ENCODE results near the gene ZNF438.

Gene ZNF438

GRCh38 chr10:30853066-30853465 is 178.6 kb downstream of the ZNF438 start:
- TF ChIP-seq TEAD4 (IDR thresholded peaks at IDR 0.05): no peak
- TF ChIP-seq EP300 (IDR thresholded peaks at IDR 0.05; ENCODE audit: borderline replicate concordance): no peak
- TF ChIP-seq, protein P1, sequence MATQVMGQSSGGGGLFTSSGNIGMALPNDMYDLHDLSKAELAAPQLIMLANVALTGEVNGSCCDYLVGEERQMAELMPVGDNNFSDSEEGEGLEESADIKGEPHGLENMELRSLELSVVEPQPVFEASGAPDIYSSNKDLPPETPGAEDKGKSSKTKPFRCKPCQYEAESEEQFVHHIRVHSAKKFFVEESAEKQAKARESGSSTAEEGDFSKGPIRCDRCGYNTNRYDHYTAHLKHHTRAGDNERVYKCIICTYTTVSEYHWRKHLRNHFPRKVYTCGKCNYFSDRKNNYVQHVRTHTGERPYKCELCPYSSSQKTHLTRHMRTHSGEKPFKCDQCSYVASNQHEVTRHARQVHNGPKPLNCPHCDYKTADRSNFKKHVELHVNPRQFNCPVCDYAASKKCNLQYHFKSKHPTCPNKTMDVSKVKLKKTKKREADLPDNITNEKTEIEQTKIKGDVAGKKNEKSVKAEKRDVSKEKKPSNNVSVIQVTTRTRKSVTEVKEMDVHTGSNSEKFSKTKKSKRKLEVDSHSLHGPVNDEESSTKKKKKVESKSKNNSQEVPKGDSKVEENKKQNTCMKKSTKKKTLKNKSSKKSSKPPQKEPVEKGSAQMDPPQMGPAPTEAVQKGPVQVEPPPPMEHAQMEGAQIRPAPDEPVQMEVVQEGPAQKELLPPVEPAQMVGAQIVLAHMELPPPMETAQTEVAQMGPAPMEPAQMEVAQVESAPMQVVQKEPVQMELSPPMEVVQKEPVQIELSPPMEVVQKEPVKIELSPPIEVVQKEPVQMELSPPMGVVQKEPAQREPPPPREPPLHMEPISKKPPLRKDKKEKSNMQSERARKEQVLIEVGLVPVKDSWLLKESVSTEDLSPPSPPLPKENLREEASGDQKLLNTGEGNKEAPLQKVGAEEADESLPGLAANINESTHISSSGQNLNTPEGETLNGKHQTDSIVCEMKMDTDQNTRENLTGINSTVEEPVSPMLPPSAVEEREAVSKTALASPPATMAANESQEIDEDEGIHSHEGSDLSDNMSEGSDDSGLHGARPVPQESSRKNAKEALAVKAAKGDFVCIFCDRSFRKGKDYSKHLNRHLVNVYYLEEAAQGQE (IDR thresholded peaks at IDR 0.05; ENCODE audit: low read depth): no peak
- TF ChIP-seq MAX (IDR thresholded peaks at IDR 0.05): no peak
- no peak for TF ChIP-seq ZBTB7A (IDR thresholded peaks at IDR 0.05; ENCODE audit: low read depth)
- TF ChIP-seq FOXM1 (IDR thresholded peaks at IDR 0.05; ENCODE audit: borderline replicate concordance, low read depth): no peak
- TF ChIP-seq NFIC (IDR thresholded peaks at IDR 0.05): no peak
- no peak for TF ChIP-seq RAD21 (IDR thresholded peaks at IDR 0.05; ENCODE audit: low read depth)
- no peak for TF ChIP-seq CREB1 (IDR thresholded peaks at IDR 0.05; ENCODE audit: low read depth)
- no peak for TF ChIP-seq YY1 (IDR thresholded peaks at IDR 0.05; ENCODE audit: low read depth)
- TF ChIP-seq EGR1 (IDR thresholded peaks at IDR 0.05): no peak
- TF ChIP-seq CEBPB (IDR thresholded peaks at IDR 0.05): no peak

- no peak for TF ChIP-seq MAX (IDR thresholded peaks at IDR 0.05)
- no peak for TF ChIP-seq CEBPB (IDR thresholded peaks at IDR 0.05)
- TF ChIP-seq NFIC (IDR thresholded peaks at IDR 0.05): no peak
- no peak for TF ChIP-seq ZBTB7A (IDR thresholded peaks at IDR 0.05; ENCODE audit: low read depth)
- no peak for TF ChIP-seq TAF1 (IDR thresholded peaks at IDR 0.05; ENCODE audit: low read depth)
- TF ChIP-seq EP300 (IDR thresholded peaks at IDR 0.05; ENCODE audit: borderline replicate concordance): no peak
- TF ChIP-seq YY1 (IDR thresholded peaks at IDR 0.05; ENCODE audit: low read depth): no peak
These were observed 180.9 kb downstream of the ZNF438 start for GRCh38 chr10:30850776-30851175.

DNA sequence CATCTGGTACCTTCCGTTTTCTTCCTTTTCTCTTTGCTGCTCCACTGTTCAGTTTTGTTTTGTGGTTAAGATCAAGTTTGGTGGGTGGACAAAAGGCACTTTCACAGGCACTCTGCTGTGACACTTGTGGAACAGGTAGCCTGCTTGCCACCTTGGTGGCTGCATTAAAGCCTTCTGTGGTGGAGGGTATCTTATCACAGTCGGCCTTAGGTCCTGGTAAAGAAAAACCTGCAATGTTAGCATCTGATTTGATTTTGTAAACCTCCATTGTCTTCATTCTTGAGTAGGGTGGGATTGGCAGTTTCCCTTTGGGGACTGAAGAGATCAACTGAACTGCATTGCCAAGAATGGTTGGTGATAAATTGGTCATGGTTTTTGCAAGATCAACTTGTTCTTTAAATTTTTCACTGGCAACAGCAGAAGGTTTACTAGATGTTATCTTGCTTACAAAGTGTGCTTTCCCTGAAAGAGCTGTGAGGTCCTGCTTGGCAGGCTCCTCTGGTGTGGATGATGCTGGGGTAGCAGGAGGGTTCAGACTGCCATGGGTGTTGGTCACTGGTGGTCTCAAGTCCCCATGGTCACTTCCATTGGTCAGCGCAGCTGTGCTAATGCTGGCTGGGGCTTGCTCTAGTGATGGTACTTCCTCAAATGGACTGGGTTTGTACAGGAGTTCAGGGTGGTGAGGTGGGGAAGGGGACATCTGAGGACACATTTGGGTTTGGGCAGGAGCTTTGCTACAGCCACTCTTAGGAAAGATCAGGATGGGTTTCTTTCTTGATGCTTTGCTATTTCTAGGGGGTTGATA is 182.2 kb downstream of the ZNF438 start:
- no peak for TF ChIP-seq MAX (IDR thresholded peaks at IDR 0.05)
- no peak for TF ChIP-seq ZBTB7A (IDR thresholded peaks at IDR 0.05; ENCODE audit: low read depth)
- TF ChIP-seq, protein P1 (IDR thresholded peaks at IDR 0.05; ENCODE audit: low read depth): no peak
- TF ChIP-seq EP300 (IDR thresholded peaks at IDR 0.05; ENCODE audit: borderline replicate concordance): no peak
- TF ChIP-seq TEAD4 (IDR thresholded peaks at IDR 0.05): no peak
- TF ChIP-seq EGR1 (IDR thresholded peaks at IDR 0.05): no peak
- TF ChIP-seq RAD21 (IDR thresholded peaks at IDR 0.05; ENCODE audit: low read depth): no peak
- no peak for TF ChIP-seq NFIC (IDR thresholded peaks at IDR 0.05)
- TF ChIP-seq CREB1 (IDR thresholded peaks at IDR 0.05; ENCODE audit: low read depth): no peak
- TF ChIP-seq, protein P2, sequence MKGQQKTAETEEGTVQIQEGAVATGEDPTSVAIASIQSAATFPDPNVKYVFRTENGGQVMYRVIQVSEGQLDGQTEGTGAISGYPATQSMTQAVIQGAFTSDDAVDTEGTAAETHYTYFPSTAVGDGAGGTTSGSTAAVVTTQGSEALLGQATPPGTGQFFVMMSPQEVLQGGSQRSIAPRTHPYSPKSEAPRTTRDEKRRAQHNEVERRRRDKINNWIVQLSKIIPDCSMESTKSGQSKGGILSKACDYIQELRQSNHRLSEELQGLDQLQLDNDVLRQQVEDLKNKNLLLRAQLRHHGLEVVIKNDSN (IDR thresholded peaks at IDR 0.05): no peak
- TF ChIP-seq TAF1 (IDR thresholded peaks at IDR 0.05; ENCODE audit: low read depth): no peak
- TF ChIP-seq YY1 (IDR thresholded peaks at IDR 0.05; ENCODE audit: low read depth): no peak
- no peak for TF ChIP-seq TCF12 (IDR thresholded peaks at IDR 0.05; ENCODE audit: low read depth)
- no peak for TF ChIP-seq FOXM1 (IDR thresholded peaks at IDR 0.05; ENCODE audit: borderline replicate concordance, low read depth)
- no peak for TF ChIP-seq CEBPB (IDR thresholded peaks at IDR 0.05)

DNA sequence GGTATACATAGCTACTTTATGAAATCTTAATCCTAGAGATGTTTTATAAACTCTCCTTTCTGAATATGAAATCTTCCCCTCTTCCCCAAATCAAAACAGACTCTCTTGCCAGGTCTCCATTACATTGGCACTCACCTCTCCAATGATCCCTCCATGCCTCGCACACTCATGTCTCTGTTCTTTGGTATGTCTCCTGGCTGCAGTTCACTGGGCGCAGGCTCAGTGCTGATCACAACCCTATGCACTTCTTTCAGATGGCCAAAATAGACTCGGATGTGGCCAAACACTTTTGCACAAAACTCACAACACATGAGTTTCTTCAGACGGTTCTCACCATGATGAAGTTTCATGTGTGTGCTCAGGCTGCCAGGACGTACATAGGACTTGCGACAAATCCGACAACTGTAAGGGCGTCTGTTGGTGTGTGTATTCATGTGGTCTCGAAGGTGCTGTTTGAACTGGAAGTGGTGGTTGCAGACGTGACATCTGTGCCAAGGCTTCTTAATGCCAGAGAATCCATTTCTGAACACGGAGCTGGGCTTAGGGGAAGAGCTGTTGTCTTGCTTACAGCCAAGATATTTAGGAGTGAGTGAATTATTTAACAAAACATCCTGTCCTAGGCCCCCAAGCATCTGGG is 183.2 kb downstream of the ZNF438 start:
- no peak for TF ChIP-seq FOXM1 (IDR thresholded peaks at IDR 0.05; ENCODE audit: borderline replicate concordance, low read depth)
- no peak for TF ChIP-seq CEBPB (IDR thresholded peaks at IDR 0.05)
- no peak for TF ChIP-seq EGR1 (IDR thresholded peaks at IDR 0.05)
- TF ChIP-seq YY1 (IDR thresholded peaks at IDR 0.05; ENCODE audit: low read depth): no peak
- TF ChIP-seq MAX (IDR thresholded peaks at IDR 0.05): no peak
- TF ChIP-seq ZBTB7A (IDR thresholded peaks at IDR 0.05; ENCODE audit: low read depth): no peak
- TF ChIP-seq, protein P2 (IDR thresholded peaks at IDR 0.05): no peak
- no peak for TF ChIP-seq TCF12 (IDR thresholded peaks at IDR 0.05; ENCODE audit: low read depth)
- no peak for TF ChIP-seq NFIC (IDR thresholded peaks at IDR 0.05)
- no peak for TF ChIP-seq TAF1 (IDR thresholded peaks at IDR 0.05; ENCODE audit: low read depth)
- TF ChIP-seq, protein P1 (IDR thresholded peaks at IDR 0.05; ENCODE audit: low read depth): no peak
- TF ChIP-seq CREB1 (IDR thresholded peaks at IDR 0.05; ENCODE audit: low read depth): no peak
- no peak for TF ChIP-seq EP300 (IDR thresholded peaks at IDR 0.05; ENCODE audit: borderline replicate concordance)
- TF ChIP-seq RAD21 (IDR thresholded peaks at IDR 0.05; ENCODE audit: low read depth): no peak
- no peak for TF ChIP-seq TEAD4 (IDR thresholded peaks at IDR 0.05)

Data from Ishikawa (cell line).